UCSD-AML1 (cell line): ENCODE measurements around the gene PDE7B.
A peak's percentile ranks its signal among the peaks of the same experiment; 100 is the strongest.

Experiments
- DNase-seq: peaks from one replicate; lab custom pipeline; 2025; ENCODE audit not compliant: unreplicated experiment; lab: John Stamatoyannopoulos, UW

Gene PDE7B

GRCh38 chr6:135851442-135852271 lies at the start of gene PDE7B:
Gene PDE7B (plus strand): TSS chr6:135851701.
- peak; percentile 23 for DNase-seq

GRCh38 chr6:135801755-135802465 lies 49.6 kb upstream of the PDE7B start:
- no peak for DNase-seq

GRCh38 chr6:135810486-135810885 lies 41.0 kb upstream of the PDE7B start:
- no peak for DNase-seq

- DNase-seq = no peak
Measured at GRCh38 chr6:135811170-135811569, 40.3 kb upstream of the PDE7B start.

- no peak for DNase-seq
Measured at GRCh38 chr6:135811644-135812526, 39.6 kb upstream of the PDE7B start.

- no peak for DNase-seq
Measured at GRCh38 chr6:135813401-135813800, 38.1 kb upstream of the PDE7B start.

- no peak for DNase-seq
Measured at GRCh38 chr6:135814043-135814442, 37.5 kb upstream of the PDE7B start.

- no peak for DNase-seq
Measured at GRCh38 chr6:135815216-135815615, 36.3 kb upstream of the PDE7B start.

GRCh38 chr6:135817035-135817434 lies 34.5 kb upstream of the PDE7B start:
- DNase-seq = no peak

- no peak for DNase-seq
Measured at GRCh38 chr6:135819665-135820064, 31.8 kb upstream of the PDE7B start.

GRCh38 chr6:135820340-135820739 lies 31.2 kb upstream of the PDE7B start:
- no peak for DNase-seq

- no peak for DNase-seq
Measured at GRCh38 chr6:135823851-135824250, 27.6 kb upstream of the PDE7B start.

GRCh38 chr6:135826236-135826804 lies 25.2 kb upstream of the PDE7B start:
- DNase-seq = no peak

- no peak for DNase-seq
Measured at GRCh38 chr6:135828021-135828420, 23.5 kb upstream of the PDE7B start.

GRCh38 chr6:135830452-135830881 lies 21.0 kb upstream of the PDE7B start:
- DNase-seq = no peak

GRCh38 chr6:135831016-135831415 lies 20.5 kb upstream of the PDE7B start:
- DNase-seq = no peak

- no peak for DNase-seq
Measured at GRCh38 chr6:135832166-135832565, 19.3 kb upstream of the PDE7B start.

GRCh38 chr6:135833771-135834170 lies 17.7 kb upstream of the PDE7B start:
- no peak for DNase-seq

GRCh38 chr6:135837735-135838449 lies 13.6 kb upstream of the PDE7B start:
- no peak for DNase-seq

GRCh38 chr6:135839121-135839520 lies 12.4 kb upstream of the PDE7B start:
- no peak for DNase-seq
